ENCODE measurements around the gene CD6. TPM values are rescaled to one million over a fixed set of nuclear protein-coding genes. Genes with fewer than 3 reads are reported as not detected.

Gene CD6
- total RNA-seq, 1 experiment from 2014 or later: 1.4 TPM

GRCh38 chr11:60985991-60986915, 14.8 kb downstream of the CD6 start:
- ChIA-PET RAD21 (ENCODE audit: low non-redundant PET in 1 of 2, low total read pairs in 2 of 2, uncharacterized antibody in 2 of 2, unreplicated experiment in 2 of 2) (no interaction called here), POLR2A (no interaction called here), CTCF (no interaction called here)
- Histone ChIP-seq H3K9me2 (ENCODE audit: insufficient read depth) (no peaks in the 10 kb centered on the region), H2AFZ (ENCODE audit: low read depth, low read length, poor library complexity, severe bottlenecking) (no peak overlapping the region), H3K27ac (ENCODE audit: low read depth, low read length) (no peak overlapping the region), H3K4me1 (ENCODE audit: control insufficient read depth in 1 of 2, insufficient read depth in 2 of 2, low read length in 2 of 2) (peaks cover 3 to 9% of the 10 kb centered on the region in 2 experiments; a peak in 3 of 4 replicates), H3K4me3 (replicated peaks in 1 of 2; ENCODE audit: low read depth in 1 of 2, low read length in 2 of 2) (no peak overlapping the region), H3K9me3 (ENCODE audit: control insufficient read depth in 1 of 2, insufficient read depth in 1 of 2, low read depth in 1 of 2, low read length in 2 of 2) (no peaks in the 10 kb centered on the region), H3K79me2 (ENCODE audit: insufficient read depth, low read length) (no peaks in the 10 kb centered on the region), H3K9ac (ENCODE audit: low read length) (no peak overlapping the region), H3K36me3 (ENCODE audit: control insufficient read depth in 1 of 2, insufficient read depth in 2 of 2, low read length in 2 of 2) (no peaks in the 10 kb centered on the region), H4K20me1 (ENCODE audit: insufficient read depth) (no peaks in the 10 kb centered on the region), H3K4me2 (ENCODE audit: low read length) (peak overlapping the region; percentile 12; the same call in 1 of the 2 replicates), H3K27me3 (ENCODE audit: insufficient read depth, low read length) (no peaks in the 10 kb centered on the region)
- BruUV-seq (replicated peaks): no TSS peak
- ATAC-seq (peak; percentile 47; the same call in 1 of the 2 replicates), DNase-seq (ENCODE audit: low read depth, low spot score) (no peak)
- intact Hi-C loops (cut with micrococcal nuclease): no loop called here
- TF ChIP-seq ZBTB33 (IDR thresholded peaks at IDR 0.05; ENCODE audit: extremely low read depth, insufficient replicate concordance, low read length) (no peak), TCF7L2 (IDR thresholded peaks at IDR 0.05; ENCODE audit: borderline replicate concordance, extremely low read depth, insufficient read depth, insufficient read length) (peak; percentile 44), SP1 (IDR thresholded peaks at IDR 0.05; ENCODE audit: low read depth) (0 out of 2 replicates have a peak, but pooled peaks have one; percentile 9), RAD21 (IDR thresholded peaks at IDR 0.05; ENCODE audit: low read depth) (no peak), JUND (IDR thresholded peaks at IDR 0.05) (no peak), FOSL1 (IDR thresholded peaks at IDR 0.05; ENCODE audit: low read depth) (0 out of 2 replicates have a peak, but pooled peaks have one; percentile 16), EZH2phosphoT487 (IDR thresholded peaks at IDR 0.05; ENCODE audit: borderline replicate concordance) (no peak), CTCF (IDR thresholded peaks at IDR 0.05 in 2 of 3, conservative IDR thresholded peaks at IDR 0.05 in 1 of 3; ENCODE audit: borderline replicate concordance in 1 of 3, insufficient read depth in 1 of 3, low read depth in 2 of 3, low read length in 2 of 3) (no peak), ELF1 (IDR thresholded peaks at IDR 0.05; ENCODE audit: borderline replicate concordance, low read depth) (no peak), POLR2A (IDR thresholded peaks at IDR 0.05; ENCODE audit: borderline replicate concordance, extremely low read depth, insufficient read depth, insufficient read length) (no peak)
- TF ChIP-seq, protein P1, sequence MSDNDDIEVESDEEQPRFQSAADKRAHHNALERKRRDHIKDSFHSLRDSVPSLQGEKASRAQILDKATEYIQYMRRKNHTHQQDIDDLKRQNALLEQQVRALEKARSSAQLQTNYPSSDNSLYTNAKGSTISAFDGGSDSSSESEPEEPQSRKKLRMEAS (IDR thresholded peaks at IDR 0.05): no peak

Data from HCT116 (cell line).